ENCODE results near the gene ZNF385A. TPM values are rescaled to one million over a fixed set of nuclear protein-coding genes. Genes with fewer than 3 reads are reported as not detected.

The ZNF385A gene
- total and polyA plus RNA-seq, 2 of the 13 experiments (the other 11 are each of a cell fraction or from before 2014, with no cell fraction given) = 0.44 to 0.67 TPM

- no peak for TF ChIP-seq ZNF616 (CRISPR knock-in tag; IDR thresholded peaks at IDR 0.05; ENCODE audit: low read depth)
- peak; percentile 50; the same call in 1 of the 2 replicates for TF ChIP-seq HOXA3 (CRISPR knock-in tag; IDR thresholded peaks at IDR 0.05)
- TF ChIP-seq ZFP90 (CRISPR knock-in tag; IDR thresholded peaks at IDR 0.05; ENCODE audit: borderline replicate concordance) = no peak
- 0 out of 2 replicates have a peak, but pooled peaks have one; percentile 31 for TF ChIP-seq ZNF501 (CRISPR knock-in tag; IDR thresholded peaks at IDR 0.05)
- TF ChIP-seq HNRNPK (IDR thresholded peaks at IDR 0.05; ENCODE audit: low read depth, low read length, poor library complexity, severe bottlenecking) = peak; percentile 0
- TF ChIP-seq FOXJ3 (CRISPR knock-in tag; IDR thresholded peaks at IDR 0.05; ENCODE audit: borderline replicate concordance) = no peak
- 0 out of 2 replicates have a peak, but pooled peaks have one; percentile 23 for TF ChIP-seq ATF3 (CRISPR knock-in tag; IDR thresholded peaks at IDR 0.05)
- TF ChIP-seq MXD1 (CRISPR knock-in tag; IDR thresholded peaks at IDR 0.05) = no peak
- 0 out of 2 replicates have a peak, but pooled peaks have one; percentile 15 for TF ChIP-seq SKIL (CRISPR knock-in tag; IDR thresholded peaks at IDR 0.05; ENCODE audit: borderline replicate concordance)
- TF ChIP-seq ZNF274 (CRISPR knock-in tag; IDR thresholded peaks at IDR 0.05) = 0 out of 2 replicates have a peak, but pooled peaks have one; percentile 40
- TF ChIP-seq ZNF607 (CRISPR knock-in tag; IDR thresholded peaks at IDR 0.05; ENCODE audit: borderline replicate concordance) = no peak
- TF ChIP-seq ZNF230 (CRISPR knock-in tag; IDR thresholded peaks at IDR 0.05) = no peak
- no peak for TF ChIP-seq FLYWCH1 (CRISPR knock-in tag; IDR thresholded peaks at IDR 0.05)
- TF ChIP-seq ARID4A (CRISPR knock-in tag; IDR thresholded peaks at IDR 0.05; ENCODE audit: borderline replicate concordance) = peak; percentile 21; the same call in 1 of the 2 replicates
- no peak; the same call in 1 of the 2 replicates for TF ChIP-seq ZNF777 (CRISPR knock-in tag; IDR thresholded peaks at IDR 0.05)
- TF ChIP-seq HNRNPL (IDR thresholded peaks at IDR 0.05; ENCODE audit: low read depth, low read length) = no peak
Measured at GRCh38 chr12:54379398-54380201, 4.9 kb downstream of the ZNF385A start (continued).

All from HepG2 (cell line).